HEK293 (cell line): ENCODE data around the gene MTOR.

ENCODE experiments used
- FEZF1 ChIP-seq: fragments of 450-650 bp; formaldehyde crosslinking; IDR thresholded peaks from 2 replicates; pipeline ENCODE4 v1.5.1; 2016; ENCODE audit warnings: missing biosample characterization, missing genetic modification characterization
- HOXD13 ChIP-seq: sonication (generic); formaldehyde crosslinking; IDR thresholded peaks from 2 replicates; pipeline ENCODE4 v1.8.0; 2022; ENCODE audit warnings: missing genetic modification reagents, borderline replicate concordance
- KLF8 ChIP-seq: fragments of 450-650 bp; formaldehyde crosslinking; IDR thresholded peaks from 2 replicates; pipeline ENCODE4 v1.5.1; 2016; ENCODE audit warnings: missing biosample characterization, missing genetic modification characterization
- PATZ1 ChIP-seq: fragments of 450-650 bp; formaldehyde crosslinking; IDR thresholded peaks from 2 replicates; pipeline ENCODE4 v1.5.1; 2016; ENCODE audit warnings: missing biosample characterization, missing genetic modification characterization
- REPIN1 ChIP-seq: fragments of 450-650 bp; formaldehyde crosslinking; IDR thresholded peaks from 2 replicates; pipeline ENCODE4 v1.5.1; 2017; ENCODE audit warnings: missing biosample characterization, missing genetic modification characterization, low read depth
- WT1 ChIP-seq: fragments of 450-650 bp; formaldehyde crosslinking; IDR thresholded peaks from 2 replicates; pipeline ENCODE4 v1.5.1; 2016; ENCODE audit warnings: missing biosample characterization, missing genetic modification characterization
- ZBTB1 ChIP-seq: fragments of 450-650 bp; formaldehyde crosslinking; IDR thresholded peaks from 2 replicates; pipeline ENCODE4 v1.5.1; 2016; ENCODE audit warnings: missing biosample characterization, missing genetic modification characterization
- ZBTB26 ChIP-seq: fragments of 450-650 bp; formaldehyde crosslinking; optimal IDR thresholded peaks from 2 replicates; pipeline ENCODE3; 2016; ENCODE audit warnings: missing biosample characterization, mild to moderate bottlenecking, missing genetic modification characterization
- ZBTB48 ChIP-seq: fragments of 450-650 bp; formaldehyde crosslinking; IDR thresholded peaks from 2 replicates; pipeline ENCODE4 v1.5.1; 2016; ENCODE audit warnings: missing biosample characterization, missing genetic modification characterization
- ZFP69B ChIP-seq: fragments of 450-650 bp; formaldehyde crosslinking; IDR thresholded peaks from 2 replicates; pipeline ENCODE4 v1.5.1; 2016; ENCODE audit warnings: missing biosample characterization, missing genetic modification characterization
- ZNF18 ChIP-seq: fragments of 450-650 bp; formaldehyde crosslinking; IDR thresholded peaks from 2 replicates; pipeline ENCODE4 v1.5.1; 2016; ENCODE audit warnings: missing biosample characterization, missing genetic modification characterization
- ZNF239 ChIP-seq: fragments of 450-650 bp; formaldehyde crosslinking; IDR thresholded peaks from 2 replicates; pipeline ENCODE4 v1.5.1; 2016; ENCODE audit warnings: missing biosample characterization, missing genetic modification characterization
- ZNF423 ChIP-seq: fragments of 450-650 bp; formaldehyde crosslinking; IDR thresholded peaks from 2 replicates; pipeline ENCODE4 v1.5.1; 2016; ENCODE audit warnings: missing biosample characterization, missing genetic modification characterization
- ZNF48 ChIP-seq: fragments of 450-650 bp; formaldehyde crosslinking; IDR thresholded peaks from 2 replicates; pipeline ENCODE4 v1.5.1; 2016; ENCODE audit warnings: missing biosample characterization, missing genetic modification characterization
- ZNF501 ChIP-seq: fragments of 450-650 bp; formaldehyde crosslinking; IDR thresholded peaks from 2 replicates; pipeline ENCODE4 v1.5.1; 2016; ENCODE audit warnings: missing biosample characterization, missing genetic modification characterization
- ZNF530 ChIP-seq: fragments of 450-650 bp; formaldehyde crosslinking; IDR thresholded peaks from 2 replicates; pipeline ENCODE4 v1.5.1; 2016; ENCODE audit warnings: low read depth, missing biosample characterization, missing genetic modification characterization
- ZNF600 ChIP-seq: fragments of 450-650 bp; formaldehyde crosslinking; IDR thresholded peaks from 2 replicates; pipeline ENCODE4 v1.5.1; 2016; ENCODE audit warnings: missing biosample characterization, missing genetic modification characterization
- ZNF639 ChIP-seq: fragments of 450-650 bp; formaldehyde crosslinking; IDR thresholded peaks from 2 replicates; pipeline ENCODE4 v1.5.1; 2016; ENCODE audit warnings: missing biosample characterization, missing genetic modification characterization
- ZNF776 ChIP-seq: fragments of 450-650 bp; formaldehyde crosslinking; IDR thresholded peaks from 2 replicates; pipeline ENCODE4 v1.5.0; 2017; ENCODE audit warnings: missing biosample characterization, missing genetic modification characterization, borderline replicate concordance
- ZNF830 ChIP-seq: fragments of 450-650 bp; IDR thresholded peaks from 2 replicates; pipeline ENCODE4 v1.5.0; 2018; ENCODE audit warnings: missing biosample characterization, missing genetic modification characterization, low read depth, mild to moderate bottlenecking, moderate library complexity
- ZSCAN18 ChIP-seq: fragments of 450-650 bp; formaldehyde crosslinking; IDR thresholded peaks from 2 replicates; pipeline ENCODE4 v1.5.1; 2016; ENCODE audit warnings: missing biosample characterization, missing genetic modification characterization
- TF ChIP-seq, protein P1 (sequence below): fragments of 450-650 bp; formaldehyde crosslinking; IDR thresholded peaks from 2 replicates; pipeline ENCODE4; 2016; ENCODE audit warnings: missing biosample characterization, missing genetic modification characterization
- TF ChIP-seq, protein P2 (sequence below): fragments of 450-650 bp; IDR thresholded peaks from 2 replicates; pipeline ENCODE4 v1.5.1; 2018; ENCODE audit warnings: missing biosample characterization, mild to moderate bottlenecking, missing genetic modification characterization
- TF ChIP-seq, protein P3 (sequence below): fragments of 450-650 bp; formaldehyde crosslinking; IDR thresholded peaks from 2 replicates; pipeline ENCODE4 v1.5.1; 2016; ENCODE audit warnings: missing biosample characterization, missing genetic modification characterization
- TF ChIP-seq, protein P4 (sequence below): fragments of 450-650 bp; formaldehyde crosslinking; IDR thresholded peaks from 2 replicates; pipeline ENCODE4 v1.5.1; 2017; ENCODE audit warnings: missing biosample characterization, missing genetic modification characterization

The MTOR gene

DNA sequence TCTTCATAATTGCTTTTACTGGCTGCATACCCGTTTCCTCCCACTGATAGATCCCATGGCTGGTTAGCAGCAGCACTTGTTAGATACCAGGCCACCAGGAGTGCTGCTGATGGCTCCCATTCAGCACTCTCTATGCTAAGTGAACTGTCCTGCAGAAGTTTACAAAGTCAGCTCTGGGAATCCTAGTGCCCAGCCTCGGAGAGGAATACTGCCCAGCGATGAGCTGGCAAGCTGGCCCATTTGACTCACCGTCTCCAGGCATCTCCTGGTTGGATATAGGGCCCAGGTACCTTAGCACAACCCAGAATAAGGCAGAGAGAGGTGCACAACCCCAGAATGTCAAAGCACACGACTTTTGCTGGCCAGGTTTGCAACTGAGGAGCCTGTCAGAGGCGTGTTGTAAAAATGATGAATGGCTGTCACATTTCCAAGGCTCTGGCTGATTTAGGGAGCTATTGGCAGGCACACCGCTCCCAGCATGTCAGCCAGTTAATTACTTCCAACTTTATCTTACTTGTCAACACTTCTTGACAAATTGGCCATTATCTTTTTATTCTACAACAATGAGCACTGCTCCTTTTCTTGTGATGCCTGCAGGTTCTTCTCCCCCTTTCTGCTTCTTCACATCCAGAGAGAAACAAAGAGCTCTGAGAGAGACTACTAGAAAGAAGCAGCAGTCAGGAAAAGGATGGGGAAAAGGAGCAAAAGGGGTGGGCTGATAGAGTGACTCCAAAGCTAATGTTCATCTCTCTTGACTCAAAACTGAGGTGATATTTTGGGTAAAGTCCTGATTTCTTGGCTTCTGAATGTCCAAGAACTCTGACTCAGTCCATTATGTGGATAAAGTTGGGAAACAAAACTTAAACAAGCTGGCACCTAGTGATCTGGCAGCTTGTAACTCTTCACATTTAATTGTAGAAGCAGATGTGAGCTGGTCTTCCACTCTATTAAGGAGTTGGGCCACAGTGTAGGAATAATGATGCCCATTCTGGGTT lies 84.0 kb downstream of the MTOR start (continued):
- TF ChIP-seq HOXD13 (0 out of 2 replicates have a peak, but pooled peaks have one; percentile 34), ZNF423 (tag by site-specific recombination) (peak; percentile 49; the same call in 1 of the 2 replicates), ZNF639 (tag by site-specific recombination) (peak; percentile 92; the same call in 1 of the 2 replicates), PATZ1 (peak; percentile 59), ZFP69B (tag by site-specific recombination) (peak; percentile 71), ZNF48 (tag by site-specific recombination) (no peak), ZSCAN18 (tag by site-specific recombination) (0 out of 2 replicates have a peak, but pooled peaks have one; percentile 59), ZNF18 (peak; percentile 88), WT1 (tag by site-specific recombination) (peak; percentile 99), ZBTB48 (tag by site-specific recombination) (no peak), ZNF776 (tag by site-specific recombination) (no peak), KLF8 (tag by site-specific recombination) (peak; percentile 84), ZNF239 (tag by site-specific recombination) (no peak), ZNF501 (tag by site-specific recombination) (peak; percentile 90), ZNF830 (no peak; the same call in 1 of the 2 replicates), ZBTB1 (tag by site-specific recombination) (peak; percentile 74; the same call in 1 of the 2 replicates), REPIN1 (no peak), FEZF1 (peak; percentile 100), ZNF530 (no peak), ZBTB26 (tag by site-specific recombination) (no peak), ZNF600 (tag by site-specific recombination) (peak; percentile 65)
- TF ChIP-seq, protein P1, sequence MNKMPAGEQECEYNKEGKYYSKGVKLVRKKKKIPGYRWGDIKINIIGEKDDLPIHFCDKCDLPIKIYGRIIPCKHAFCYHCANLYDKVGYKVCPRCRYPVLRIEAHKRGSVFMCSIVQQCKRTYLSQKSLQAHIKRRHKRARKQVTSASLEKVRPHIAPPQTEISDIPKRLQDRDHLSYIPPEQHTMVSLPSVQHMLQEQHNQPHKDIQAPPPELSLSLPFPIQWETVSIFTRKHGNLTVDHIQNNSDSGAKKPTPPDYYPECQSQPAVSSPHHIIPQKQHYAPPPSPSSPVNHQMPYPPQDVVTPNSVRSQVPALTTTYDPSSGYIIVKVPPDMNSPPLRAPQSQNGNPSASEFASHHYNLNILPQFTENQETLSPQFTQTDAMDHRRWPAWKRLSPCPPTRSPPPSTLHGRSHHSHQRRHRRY (tag by site-specific recombination), result peak; percentile 41; the same call in 1 of the 2 replicates
- TF ChIP-seq, protein P2, sequence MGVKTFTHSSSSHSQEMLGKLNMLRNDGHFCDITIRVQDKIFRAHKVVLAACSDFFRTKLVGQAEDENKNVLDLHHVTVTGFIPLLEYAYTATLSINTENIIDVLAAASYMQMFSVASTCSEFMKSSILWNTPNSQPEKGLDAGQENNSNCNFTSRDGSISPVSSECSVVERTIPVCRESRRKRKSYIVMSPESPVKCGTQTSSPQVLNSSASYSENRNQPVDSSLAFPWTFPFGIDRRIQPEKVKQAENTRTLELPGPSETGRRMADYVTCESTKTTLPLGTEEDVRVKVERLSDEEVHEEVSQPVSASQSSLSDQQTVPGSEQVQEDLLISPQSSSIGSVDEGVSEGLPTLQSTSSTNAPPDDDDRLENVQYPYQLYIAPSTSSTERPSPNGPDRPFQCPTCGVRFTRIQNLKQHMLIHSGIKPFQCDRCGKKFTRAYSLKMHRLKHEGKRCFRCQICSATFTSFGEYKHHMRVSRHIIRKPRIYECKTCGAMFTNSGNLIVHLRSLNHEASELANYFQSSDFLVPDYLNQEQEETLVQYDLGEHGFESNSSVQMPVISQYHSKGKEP (tag by site-specific recombination), result peak; percentile 97
- TF ChIP-seq, protein P3, sequence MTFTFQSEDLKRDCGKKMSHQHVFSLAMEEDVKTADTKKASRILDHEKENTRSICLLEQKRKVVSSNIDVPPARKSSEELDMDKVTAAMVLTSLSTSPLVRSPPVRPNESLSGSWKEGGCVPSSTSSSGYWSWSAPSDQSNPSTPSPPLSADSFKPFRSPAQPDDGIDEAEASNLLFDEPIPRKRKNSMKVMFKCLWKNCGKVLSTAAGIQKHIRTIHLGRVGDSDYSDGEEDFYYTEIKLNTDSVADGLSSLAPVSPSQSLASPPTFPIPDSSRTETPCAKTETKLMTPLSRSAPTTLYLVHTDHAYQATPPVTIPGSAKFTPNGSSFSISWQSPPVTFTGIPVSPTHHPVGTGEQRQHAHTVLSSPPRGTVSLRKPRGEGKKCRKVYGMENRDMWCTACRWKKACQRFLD (tag by site-specific recombination), result no peak
- TF ChIP-seq, protein P4, sequence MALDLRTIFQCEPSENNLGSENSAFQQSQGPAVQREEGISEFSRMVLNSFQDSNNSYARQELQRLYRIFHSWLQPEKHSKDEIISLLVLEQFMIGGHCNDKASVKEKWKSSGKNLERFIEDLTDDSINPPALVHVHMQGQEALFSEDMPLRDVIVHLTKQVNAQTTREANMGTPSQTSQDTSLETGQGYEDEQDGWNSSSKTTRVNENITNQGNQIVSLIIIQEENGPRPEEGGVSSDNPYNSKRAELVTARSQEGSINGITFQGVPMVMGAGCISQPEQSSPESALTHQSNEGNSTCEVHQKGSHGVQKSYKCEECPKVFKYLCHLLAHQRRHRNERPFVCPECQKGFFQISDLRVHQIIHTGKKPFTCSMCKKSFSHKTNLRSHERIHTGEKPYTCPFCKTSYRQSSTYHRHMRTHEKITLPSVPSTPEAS (tag by site-specific recombination), result peak; percentile 56
